ENCODE data around the gene PPP1R16B.

- TF ChIP-seq CTCF (IDR thresholded peaks at IDR 0.05) (no peak), POLR2A (IDR thresholded peaks at IDR 0.05) (no peak)
Observed at GRCh38 chr20:38864662-38865061, 59.2 kb downstream of the PPP1R16B start.
